Neutrophil (primary cell): ENCODE results near the gene RUFY4.
A peak's percentile ranks its signal among the peaks of the same experiment; 100 is the strongest.
"Not testable (repeated sequence)": the region's sequence is repeated elsewhere in the genome, so short reads cannot be mapped to it uniquely, and the experiment has no call there.

Source experiments
- H3K27ac ChIP-seq: fragments of 200-600 bp; sonication (generic); 2 replicates; pipeline ENCODE4 v1.5.1; 2016; ENCODE audit warnings: mild to moderate bottlenecking, moderate library complexity
- H3K27me3 ChIP-seq: fragments of 200-600 bp; sonication (generic); 2 replicates; pipeline ENCODE4 v1.6.0; 2016; ENCODE audit warnings: mild to moderate bottlenecking
- H3K36me3 ChIP-seq: fragments of 200-600 bp; sonication (generic); 2 replicates; pipeline ENCODE4 v1.5.1; 2017
- H3K4me1 ChIP-seq, 2 experiments: fragments of 200-600 bp in 1 of 2; sonication (generic) in 1 of 2; 1 replicate in 1 of 2; 2 replicates in 1 of 2; pipeline versions ENCODE4 v1.5.1 to v1.6.1; 2013 to 2016; ENCODE audit warnings: low read depth in 1 of 2, low read length in 1 of 2, mild to moderate bottlenecking in 1 of 2, moderate library complexity in 1 of 2; ENCODE audit not compliant: control insufficient read depth in 1 of 2, insufficient read depth in 1 of 2
- H3K4me3 ChIP-seq, 2 experiments: fragments of 200-600 bp in 1 of 2; sonication (generic) in 1 of 2; 1 replicate in 1 of 2; 2 replicates in 1 of 2; pipeline ENCODE4 v1.5.1; 2013 to 2016; ENCODE audit warnings: low read depth in 1 of 2, low read length in 1 of 2, mild to moderate bottlenecking in 1 of 2, moderate library complexity in 1 of 2
- H3K9me3 ChIP-seq: fragments of 200-600 bp; sonication (generic); 2 replicates; pipeline ENCODE4 v1.5.1; 2016
- CTCF ChIP-seq: fragments of 200-600 bp; sonication (generic); IDR thresholded peaks from 2 replicates; pipeline ENCODE4 v1.5.1; 2016; ENCODE audit warnings: antibody characterized with exemption

RUFY4 gene

GRCh38 chr2:218097975-218098374, 28.9 kb downstream of the RUFY4 start:
- no peak for TF ChIP-seq CTCF
- H3K9me3 ChIP-seq = no peaks in the 10 kb centered on the region

GRCh38 chr2:218108834-218109233, 39.8 kb downstream of the RUFY4 start:
- H3K4me1 ChIP-seq, H3K27ac ChIP-seq, H3K4me3 ChIP-seq, H3K36me3 ChIP-seq, H3K9me3 ChIP-seq, H3K27me3 ChIP-seq: not testable (repeated sequence)

More at GRCh38 chr2:218097975-218098374, 28.9 kb downstream of the RUFY4 start:
- Histone ChIP-seq H3K4me1 (peaks cover 0 to 7% of the 10 kb centered on the region in 2 experiments), H3K36me3 (no peaks in the 10 kb centered on the region), H3K4me3 (no peak overlapping the region), H3K27ac (no peak overlapping the region), H3K27me3 (no peaks in the 10 kb centered on the region)

GRCh38 chr2:218121789-218122188, 52.7 kb downstream of the RUFY4 start:
- not testable (repeated sequence) for H3K27me3 ChIP-seq, H3K4me3 ChIP-seq, H3K9me3 ChIP-seq, H3K27ac ChIP-seq, H3K36me3 ChIP-seq
- H3K4me1 ChIP-seq = peaks cover 15 to 34% of the 10 kb centered on the region in 2 experiments

- H3K9me3 ChIP-seq, H3K36me3 ChIP-seq, H3K4me3 ChIP-seq, H3K27me3 ChIP-seq, H3K27ac ChIP-seq: not testable (repeated sequence)
- peaks cover 15 to 39% of the 10 kb centered on the region in 2 experiments for H3K4me1 ChIP-seq
Measured at GRCh38 chr2:218122286-218122685, 53.2 kb downstream of the RUFY4 start.

- H3K36me3 ChIP-seq = peaks cover 20% of the 10 kb centered on the region
- H3K4me1 ChIP-seq = peaks cover 15 to 56% of the 10 kb centered on the region in 2 experiments
- peak overlapping the region; percentile 79 to 95 for H3K4me3 ChIP-seq
- peak overlapping the region; percentile 93 for H3K27ac ChIP-seq
- no peaks in the 10 kb centered on the region for H3K27me3 ChIP-seq
- TF ChIP-seq CTCF = no peak
- no peaks in the 10 kb centered on the region for H3K9me3 ChIP-seq
Measured at GRCh38 chr2:218123986-218124385, 54.9 kb downstream of the RUFY4 start.

GRCh38 chr2:218125095-218125494, 56.0 kb downstream of the RUFY4 start:
- no peaks in the 10 kb centered on the region for H3K9me3 ChIP-seq
- H3K4me3 ChIP-seq = peak overlapping the region; percentile 79 to 95
- peaks cover 23 to 67% of the 10 kb centered on the region in 2 experiments for H3K4me1 ChIP-seq
- peak overlapping the region; percentile 93 for H3K27ac ChIP-seq
- TF ChIP-seq CTCF = no peak
- peaks cover 31% of the 10 kb centered on the region for H3K36me3 ChIP-seq
- no peaks in the 10 kb centered on the region for H3K27me3 ChIP-seq

- peaks cover 36% of the 10 kb centered on the region for H3K36me3 ChIP-seq
- H3K4me3 ChIP-seq = peak within 1 kb of the TSS; percentile 79 to 95
- TF ChIP-seq CTCF = peak; percentile 64
- H3K4me1 ChIP-seq = peaks cover 28 to 72% of the 10 kb centered on the region in 2 experiments
- H3K27me3 ChIP-seq = no peaks in the 10 kb centered on the region
- H3K27ac ChIP-seq = peak within 1 kb of the TSS; percentile 93
- H3K9me3 ChIP-seq = no peaks in the 10 kb centered on the region
Measured at GRCh38 chr2:218125626-218126080, 56.6 kb downstream of the RUFY4 start, which contains the start of gene CXCR2. CXCR2 (plus strand) TSS chr2:218126028; CDS start chr2:218134802, 8,774 bp downstream.
